Measurements from ENCODE around the gene F10. TPM values are rescaled to one million over a fixed set of nuclear protein-coding genes. Genes with fewer than 3 reads are reported as not detected.

F10 gene
- total RNA-seq, 2 donors from 2014 or later, result 10.2 to 48.0 TPM

DNA sequence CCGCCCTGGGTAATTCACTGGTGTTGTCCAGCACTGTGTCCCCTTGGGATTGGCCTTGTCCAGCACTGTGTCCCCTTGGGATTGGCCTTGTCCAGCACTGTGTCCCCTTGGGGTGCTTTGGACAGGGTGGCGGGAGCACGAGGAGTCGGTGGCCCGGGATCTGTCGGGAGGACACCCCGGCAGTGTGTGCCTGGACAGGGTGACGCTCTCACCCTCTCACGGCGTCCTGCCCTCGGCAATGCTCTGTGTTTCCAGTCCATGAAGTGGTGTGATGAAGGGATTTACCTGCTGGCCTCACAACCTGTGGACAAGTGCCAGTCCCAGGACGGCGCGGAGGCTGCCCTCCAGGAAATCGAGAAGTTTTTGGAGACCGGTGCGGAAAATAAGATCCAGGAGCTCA lies 46.9 kb upstream of the F10 start:
- Histone ChIP-seq H3K4me3 (no peak overlapping the region), H3K27me3 (replicated peaks; ENCODE audit: insufficient read depth) (no peaks in the 10 kb centered on the region), H3K36me3 (peaks cover 0 to 6% of the 10 kb centered on the region in 2 donors), H3K4me1 (replicated peaks) (no peaks in the 10 kb centered on the region), H3K9me3 (no peaks in the 10 kb centered on the region), H3K27ac (no peak overlapping the region)
- TF ChIP-seq, protein P1, sequence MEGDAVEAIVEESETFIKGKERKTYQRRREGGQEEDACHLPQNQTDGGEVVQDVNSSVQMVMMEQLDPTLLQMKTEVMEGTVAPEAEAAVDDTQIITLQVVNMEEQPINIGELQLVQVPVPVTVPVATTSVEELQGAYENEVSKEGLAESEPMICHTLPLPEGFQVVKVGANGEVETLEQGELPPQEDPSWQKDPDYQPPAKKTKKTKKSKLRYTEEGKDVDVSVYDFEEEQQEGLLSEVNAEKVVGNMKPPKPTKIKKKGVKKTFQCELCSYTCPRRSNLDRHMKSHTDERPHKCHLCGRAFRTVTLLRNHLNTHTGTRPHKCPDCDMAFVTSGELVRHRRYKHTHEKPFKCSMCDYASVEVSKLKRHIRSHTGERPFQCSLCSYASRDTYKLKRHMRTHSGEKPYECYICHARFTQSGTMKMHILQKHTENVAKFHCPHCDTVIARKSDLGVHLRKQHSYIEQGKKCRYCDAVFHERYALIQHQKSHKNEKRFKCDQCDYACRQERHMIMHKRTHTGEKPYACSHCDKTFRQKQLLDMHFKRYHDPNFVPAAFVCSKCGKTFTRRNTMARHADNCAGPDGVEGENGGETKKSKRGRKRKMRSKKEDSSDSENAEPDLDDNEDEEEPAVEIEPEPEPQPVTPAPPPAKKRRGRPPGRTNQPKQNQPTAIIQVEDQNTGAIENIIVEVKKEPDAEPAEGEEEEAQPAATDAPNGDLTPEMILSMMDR (IDR thresholded peaks at IDR 0.05), result no peak
- no peak for TF ChIP-seq POLR2AphosphoS5 (IDR thresholded peaks at IDR 0.05)
- no peak for TF ChIP-seq POLR2A (IDR thresholded peaks at IDR 0.05)
- intact Hi-C loops (cut with DNase I), result no loop called here
- DNase-seq (ENCODE audit: low spot score), result no peak
- 98% methylated on average over 17 of the region's 17 CpGs for WGBS

DNA sequence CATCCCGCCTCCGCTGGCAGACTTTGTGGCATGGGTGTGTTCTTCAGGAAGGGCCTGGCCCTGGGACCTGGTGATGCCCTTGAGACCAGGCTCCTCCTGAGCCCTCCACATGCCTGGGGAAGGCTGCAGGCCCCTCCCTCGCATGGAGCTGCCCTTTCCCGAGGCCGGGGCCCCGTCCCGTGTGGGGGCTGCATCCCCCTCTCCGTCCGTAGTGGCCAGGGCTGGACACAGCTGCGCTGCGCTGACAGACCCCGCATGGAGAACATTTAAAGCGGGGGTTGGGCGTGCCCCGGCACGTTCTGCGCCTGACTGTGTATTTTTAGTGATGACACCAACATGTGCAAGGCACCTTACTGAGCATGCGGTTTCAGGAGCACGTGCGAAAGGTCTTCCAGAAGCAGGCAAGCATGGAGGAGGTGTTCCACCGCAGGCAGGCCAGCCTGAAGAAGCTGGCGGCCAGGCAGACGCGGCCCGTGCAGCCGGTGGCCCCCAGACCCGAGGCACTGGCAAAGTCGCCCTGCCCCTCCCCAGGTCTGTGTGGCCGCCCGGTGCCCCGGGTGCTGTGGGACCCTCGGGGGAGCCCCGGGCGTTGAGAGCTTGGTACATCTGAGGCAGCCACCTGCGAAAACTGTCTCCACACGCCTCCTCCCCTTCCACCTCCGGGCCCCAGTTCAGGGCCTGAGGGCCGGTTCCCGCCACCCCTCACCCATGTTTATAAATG lies 45.8 kb upstream of the F10 start:
- no peaks in the 10 kb centered on the region for H3K4me1 ChIP-seq (replicated peaks)
- no peaks in the 10 kb centered on the region for H3K27me3 ChIP-seq (replicated peaks; ENCODE audit: insufficient read depth)
- H3K36me3 ChIP-seq, result peaks cover 0 to 6% of the 10 kb centered on the region in 2 donors
- DNase-seq (ENCODE audit: low spot score), result no peak
- no peaks in the 10 kb centered on the region for H3K9me3 ChIP-seq
- no peak overlapping the region for H3K4me3 ChIP-seq
- intact Hi-C loops (cut with DNase I), result no loop called here
- no peak for TF ChIP-seq POLR2AphosphoS5 (IDR thresholded peaks at IDR 0.05)
- TF ChIP-seq, protein P1 (IDR thresholded peaks at IDR 0.05), result no peak
- TF ChIP-seq POLR2A (IDR thresholded peaks at IDR 0.05), result no peak
- 93% methylated on average over 39 of the region's 39 CpGs for WGBS
- no peak overlapping the region for H3K27ac ChIP-seq

DNA sequence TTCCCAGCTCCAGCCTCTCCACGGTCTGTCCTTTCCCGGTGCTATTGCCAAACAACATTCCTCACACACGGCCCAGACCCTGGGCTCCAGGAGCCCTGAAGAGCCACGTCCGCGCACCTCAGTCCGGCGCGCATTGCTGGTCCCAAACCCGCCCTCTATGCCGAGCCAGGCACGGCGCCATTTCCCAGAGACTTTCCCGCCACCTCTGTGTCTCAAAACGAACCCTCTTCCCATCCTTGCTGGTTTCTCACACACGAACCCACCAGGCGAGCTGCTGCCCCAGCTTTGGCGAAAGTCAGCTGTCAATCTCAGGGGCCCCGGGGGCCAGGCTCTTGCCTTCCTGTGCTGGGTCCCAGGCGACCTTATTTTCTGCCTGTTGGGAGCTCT lies 45.0 kb upstream of the F10 start:
- TF ChIP-seq POLR2AphosphoS5 (IDR thresholded peaks at IDR 0.05) (no peak), POLR2A (IDR thresholded peaks at IDR 0.05) (no peak)
- TF ChIP-seq, protein P1 (IDR thresholded peaks at IDR 0.05), result no peak
- WGBS, result 84% methylated on average over 20 of the region's 20 CpGs
- intact Hi-C loops (cut with DNase I), result no loop called here
- no peaks in the 10 kb centered on the region for H3K4me1 ChIP-seq (replicated peaks)
- no peaks in the 10 kb centered on the region for H3K9me3 ChIP-seq
- peaks cover 0 to 6% of the 10 kb centered on the region in 2 donors for H3K36me3 ChIP-seq
- H3K27ac ChIP-seq, result no peak overlapping the region
- DNase-seq (ENCODE audit: low spot score), result no peak
- no peaks in the 10 kb centered on the region for H3K27me3 ChIP-seq (replicated peaks; ENCODE audit: insufficient read depth)
- H3K4me3 ChIP-seq, result no peak overlapping the region

DNA sequence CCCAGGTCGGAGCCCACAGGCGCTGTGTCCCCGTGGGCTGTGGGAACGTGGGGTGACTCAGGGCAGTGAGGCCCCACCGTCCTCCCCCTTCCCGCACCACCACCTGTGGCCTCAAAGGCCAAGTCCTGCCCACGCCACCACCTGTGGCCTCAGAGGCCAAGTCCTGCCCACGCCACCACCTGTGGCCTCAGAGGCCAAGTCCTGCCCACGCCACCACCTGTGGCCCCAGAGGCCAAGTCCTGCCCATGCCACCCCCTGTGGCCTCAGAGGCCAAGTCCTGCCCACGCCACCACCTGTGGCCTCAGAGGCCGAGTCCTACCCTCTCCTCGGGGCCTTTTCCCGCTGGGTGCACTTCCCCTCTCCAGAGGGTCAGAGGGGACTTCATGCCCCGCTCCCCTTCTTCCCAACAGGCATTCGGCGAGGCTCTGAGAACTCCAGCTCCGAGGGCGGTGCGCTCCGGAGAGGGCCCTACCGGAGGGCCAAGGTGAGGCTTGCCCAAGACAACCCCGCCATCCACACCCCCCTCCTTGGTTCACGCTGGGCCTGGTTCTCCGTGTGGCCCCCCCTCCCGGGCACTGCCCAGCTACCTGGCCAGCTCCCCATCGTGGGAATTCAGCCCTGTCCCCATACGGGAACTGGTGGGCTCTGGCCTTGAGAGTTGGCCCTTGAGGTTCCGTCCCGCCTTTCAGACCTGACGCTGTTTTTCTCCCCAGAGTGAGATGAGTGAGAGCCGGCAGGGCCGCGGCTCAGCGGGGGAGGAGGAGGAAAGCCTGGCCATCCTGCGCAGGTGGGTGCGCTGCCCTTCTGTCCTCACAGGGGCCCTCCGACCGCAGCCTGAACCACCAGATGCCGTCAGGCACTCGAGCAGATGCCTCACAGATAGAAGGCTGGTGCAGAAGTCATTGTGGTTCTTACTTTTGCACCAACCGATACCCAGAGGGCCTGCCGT lies 44.4 kb upstream of the F10 start:
- Histone ChIP-seq H3K4me1 (replicated peaks) (peaks cover 4% of the 10 kb centered on the region), H3K27ac (no peak overlapping the region), H3K9me3 (no peaks in the 10 kb centered on the region), H3K27me3 (replicated peaks; ENCODE audit: insufficient read depth) (no peaks in the 10 kb centered on the region), H3K36me3 (peaks cover 0 to 6% of the 10 kb centered on the region in 2 donors), H3K4me3 (no peak overlapping the region)
- 91% methylated on average over 42 of the region's 42 CpGs for WGBS
- intact Hi-C loops (cut with DNase I), result no loop called here
- DNase-seq (ENCODE audit: low spot score), result no peak
- TF ChIP-seq POLR2AphosphoS5 (IDR thresholded peaks at IDR 0.05), result no peak
- TF ChIP-seq, protein P1 (IDR thresholded peaks at IDR 0.05), result no peak
- no peak for TF ChIP-seq POLR2A (IDR thresholded peaks at IDR 0.05)

Measured in prostate gland (tissue), 2 donors.